HEK293 (cell line): ENCODE results near the gene PDGFA.

ENCODE experiments used
- KLF10 ChIP-seq: fragments of 450-650 bp; IDR thresholded peaks from 2 replicates; pipeline ENCODE4 v1.5.1; 2018; ENCODE audit warnings: missing biosample characterization, mild to moderate bottlenecking, missing genetic modification characterization
- SALL2 ChIP-seq: fragments of 450-650 bp; formaldehyde crosslinking; IDR thresholded peaks from 2 replicates; pipeline ENCODE4 v1.5.0; 2017; ENCODE audit warnings: missing biosample characterization, mild to moderate bottlenecking, missing genetic modification characterization, borderline replicate concordance
- ZNF416 ChIP-seq: fragments of 450-650 bp; formaldehyde crosslinking; IDR thresholded peaks from 2 replicates; pipeline ENCODE4 v1.5.1; 2016; ENCODE audit warnings: missing biosample characterization, missing genetic modification characterization
- TF ChIP-seq, protein P1 (sequence below): fragments of 450-650 bp; formaldehyde crosslinking; IDR thresholded peaks from 2 replicates; pipeline ENCODE4 v1.5.1; 2016; ENCODE audit warnings: missing biosample characterization, missing genetic modification characterization
- TF ChIP-seq, protein P2 (sequence below): fragments of 450-650 bp; formaldehyde crosslinking; IDR thresholded peaks from 2 replicates; pipeline ENCODE4 v1.5.1; 2016; ENCODE audit warnings: missing biosample characterization, missing genetic modification characterization
- TF ChIP-seq, protein P3 (sequence below): fragments of 450-650 bp; formaldehyde crosslinking; IDR thresholded peaks from 2 replicates; pipeline ENCODE4 v1.5.1; 2016; ENCODE audit warnings: missing biosample characterization, missing genetic modification characterization

DNA sequence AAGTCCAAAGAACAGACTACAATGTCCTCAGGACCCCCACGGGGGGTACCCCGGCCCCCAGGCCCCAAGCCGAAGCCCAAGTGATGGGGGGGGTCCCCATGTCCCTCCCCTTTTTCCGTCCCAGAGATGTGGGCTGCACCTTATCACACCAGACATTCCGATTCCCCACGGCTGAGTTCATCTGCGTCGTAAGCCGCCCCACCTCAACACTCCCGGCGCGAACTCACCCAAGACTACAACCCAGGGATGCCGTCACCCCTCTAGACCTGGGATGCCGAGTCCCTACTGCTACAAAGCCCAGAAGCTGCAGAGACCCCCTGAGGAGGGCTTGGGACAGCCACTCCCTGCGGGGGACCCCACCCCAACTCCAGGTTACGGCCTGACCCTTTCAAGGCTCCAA lies 14.5 kb downstream of the PDGFA start:
- TF ChIP-seq, protein P1, sequence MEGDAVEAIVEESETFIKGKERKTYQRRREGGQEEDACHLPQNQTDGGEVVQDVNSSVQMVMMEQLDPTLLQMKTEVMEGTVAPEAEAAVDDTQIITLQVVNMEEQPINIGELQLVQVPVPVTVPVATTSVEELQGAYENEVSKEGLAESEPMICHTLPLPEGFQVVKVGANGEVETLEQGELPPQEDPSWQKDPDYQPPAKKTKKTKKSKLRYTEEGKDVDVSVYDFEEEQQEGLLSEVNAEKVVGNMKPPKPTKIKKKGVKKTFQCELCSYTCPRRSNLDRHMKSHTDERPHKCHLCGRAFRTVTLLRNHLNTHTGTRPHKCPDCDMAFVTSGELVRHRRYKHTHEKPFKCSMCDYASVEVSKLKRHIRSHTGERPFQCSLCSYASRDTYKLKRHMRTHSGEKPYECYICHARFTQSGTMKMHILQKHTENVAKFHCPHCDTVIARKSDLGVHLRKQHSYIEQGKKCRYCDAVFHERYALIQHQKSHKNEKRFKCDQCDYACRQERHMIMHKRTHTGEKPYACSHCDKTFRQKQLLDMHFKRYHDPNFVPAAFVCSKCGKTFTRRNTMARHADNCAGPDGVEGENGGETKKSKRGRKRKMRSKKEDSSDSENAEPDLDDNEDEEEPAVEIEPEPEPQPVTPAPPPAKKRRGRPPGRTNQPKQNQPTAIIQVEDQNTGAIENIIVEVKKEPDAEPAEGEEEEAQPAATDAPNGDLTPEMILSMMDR, result no peak
- TF ChIP-seq, protein P2, sequence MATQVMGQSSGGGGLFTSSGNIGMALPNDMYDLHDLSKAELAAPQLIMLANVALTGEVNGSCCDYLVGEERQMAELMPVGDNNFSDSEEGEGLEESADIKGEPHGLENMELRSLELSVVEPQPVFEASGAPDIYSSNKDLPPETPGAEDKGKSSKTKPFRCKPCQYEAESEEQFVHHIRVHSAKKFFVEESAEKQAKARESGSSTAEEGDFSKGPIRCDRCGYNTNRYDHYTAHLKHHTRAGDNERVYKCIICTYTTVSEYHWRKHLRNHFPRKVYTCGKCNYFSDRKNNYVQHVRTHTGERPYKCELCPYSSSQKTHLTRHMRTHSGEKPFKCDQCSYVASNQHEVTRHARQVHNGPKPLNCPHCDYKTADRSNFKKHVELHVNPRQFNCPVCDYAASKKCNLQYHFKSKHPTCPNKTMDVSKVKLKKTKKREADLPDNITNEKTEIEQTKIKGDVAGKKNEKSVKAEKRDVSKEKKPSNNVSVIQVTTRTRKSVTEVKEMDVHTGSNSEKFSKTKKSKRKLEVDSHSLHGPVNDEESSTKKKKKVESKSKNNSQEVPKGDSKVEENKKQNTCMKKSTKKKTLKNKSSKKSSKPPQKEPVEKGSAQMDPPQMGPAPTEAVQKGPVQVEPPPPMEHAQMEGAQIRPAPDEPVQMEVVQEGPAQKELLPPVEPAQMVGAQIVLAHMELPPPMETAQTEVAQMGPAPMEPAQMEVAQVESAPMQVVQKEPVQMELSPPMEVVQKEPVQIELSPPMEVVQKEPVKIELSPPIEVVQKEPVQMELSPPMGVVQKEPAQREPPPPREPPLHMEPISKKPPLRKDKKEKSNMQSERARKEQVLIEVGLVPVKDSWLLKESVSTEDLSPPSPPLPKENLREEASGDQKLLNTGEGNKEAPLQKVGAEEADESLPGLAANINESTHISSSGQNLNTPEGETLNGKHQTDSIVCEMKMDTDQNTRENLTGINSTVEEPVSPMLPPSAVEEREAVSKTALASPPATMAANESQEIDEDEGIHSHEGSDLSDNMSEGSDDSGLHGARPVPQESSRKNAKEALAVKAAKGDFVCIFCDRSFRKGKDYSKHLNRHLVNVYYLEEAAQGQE (tag by site-specific recombination), result no peak
- no peak for TF ChIP-seq SALL2 (tag by site-specific recombination)
- no peak for TF ChIP-seq KLF10
- no peak for TF ChIP-seq ZNF416
- TF ChIP-seq, protein P3, sequence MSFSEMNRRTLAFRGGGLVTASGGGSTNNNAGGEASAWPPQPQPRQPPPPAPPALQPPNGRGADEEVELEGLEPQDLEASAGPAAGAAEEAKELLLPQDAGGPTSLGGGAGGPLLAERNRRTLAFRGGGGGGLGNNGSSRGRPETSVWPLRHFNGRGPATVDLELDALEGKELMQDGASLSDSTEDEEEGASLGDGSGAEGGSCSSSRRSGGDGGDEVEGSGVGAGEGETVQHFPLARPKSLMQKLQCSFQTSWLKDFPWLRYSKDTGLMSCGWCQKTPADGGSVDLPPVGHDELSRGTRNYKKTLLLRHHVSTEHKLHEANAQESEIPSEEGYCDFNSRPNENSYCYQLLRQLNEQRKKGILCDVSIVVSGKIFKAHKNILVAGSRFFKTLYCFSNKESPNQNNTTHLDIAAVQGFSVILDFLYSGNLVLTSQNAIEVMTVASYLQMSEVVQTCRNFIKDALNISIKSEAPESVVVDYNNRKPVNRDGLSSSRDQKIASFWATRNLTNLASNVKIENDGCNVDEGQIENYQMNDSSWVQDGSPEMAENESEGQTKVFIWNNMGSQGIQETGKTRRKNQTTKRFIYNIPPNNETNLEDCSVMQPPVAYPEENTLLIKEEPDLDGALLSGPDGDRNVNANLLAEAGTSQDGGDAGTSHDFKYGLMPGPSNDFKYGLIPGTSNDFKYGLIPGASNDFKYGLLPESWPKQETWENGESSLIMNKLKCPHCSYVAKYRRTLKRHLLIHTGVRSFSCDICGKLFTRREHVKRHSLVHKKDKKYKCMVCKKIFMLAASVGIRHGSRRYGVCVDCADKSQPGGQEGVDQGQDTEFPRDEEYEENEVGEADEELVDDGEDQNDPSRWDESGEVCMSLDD (tag by site-specific recombination), result no peak
